Measurements from ENCODE around the gene CDH20.

- TF ChIP-seq CTCF (IDR thresholded peaks at IDR 0.05; ENCODE audit: insufficient read depth, low read length, poor library complexity, severe bottlenecking), result no peak
- no peak for TF ChIP-seq EZH2phosphoT487 (conservative IDR thresholded peaks at IDR 0.05; ENCODE audit: low read length)
Observed at GRCh38 chr18:61528961-61529360, 195.7 kb downstream of the CDH20 start.
